ENCODE results near the gene RAB11FIP3.

Gene RAB11FIP3

DNA sequence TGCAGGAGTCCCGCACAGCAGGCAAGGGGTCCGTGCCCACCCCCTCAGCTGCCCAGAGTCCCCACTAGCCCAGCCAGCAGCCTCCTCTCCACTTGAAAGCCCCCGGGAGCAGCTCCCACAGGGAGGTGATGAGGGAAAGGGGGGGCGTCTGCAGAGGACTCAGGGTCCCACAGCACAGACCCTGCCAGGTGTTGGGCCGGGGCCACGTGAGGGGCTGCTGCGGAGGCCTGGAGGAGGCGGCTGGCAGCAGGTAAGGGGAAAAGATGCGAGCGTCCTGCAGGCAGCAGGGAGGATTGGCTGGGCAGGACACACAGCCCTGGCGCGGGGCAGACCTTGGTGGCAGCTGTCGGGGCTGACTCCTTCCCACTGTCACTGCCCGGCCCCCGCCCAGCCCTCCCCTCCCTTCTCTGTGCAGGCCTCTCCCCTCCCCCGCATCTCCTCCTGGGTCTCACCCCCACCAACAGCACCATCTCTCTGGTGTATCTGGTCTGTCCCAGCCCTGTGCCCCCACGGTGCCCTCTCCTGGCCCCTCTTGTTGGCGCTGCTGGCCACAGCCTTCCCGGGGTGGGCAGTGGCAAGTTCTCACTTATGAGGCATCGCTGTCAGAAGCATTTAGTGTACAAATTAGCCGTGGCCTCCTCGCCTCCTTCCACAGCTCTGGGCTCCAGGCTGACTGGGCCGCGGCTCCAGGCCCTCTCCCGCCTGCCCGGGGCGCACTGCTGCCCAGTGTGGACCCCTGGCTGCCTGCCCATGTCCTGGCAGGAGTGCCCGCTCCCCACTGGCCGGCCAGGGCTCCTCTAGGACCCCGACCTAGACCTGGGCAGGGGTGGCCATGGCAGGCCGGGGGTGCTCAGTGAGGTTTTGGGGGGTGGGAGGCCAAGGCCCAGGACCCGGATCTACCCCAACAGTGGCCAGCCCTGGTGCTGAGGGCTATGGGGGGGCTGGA, 130.4 kb downstream of the RAB11FIP3 start:
- DNase-seq: no peak

DNA sequence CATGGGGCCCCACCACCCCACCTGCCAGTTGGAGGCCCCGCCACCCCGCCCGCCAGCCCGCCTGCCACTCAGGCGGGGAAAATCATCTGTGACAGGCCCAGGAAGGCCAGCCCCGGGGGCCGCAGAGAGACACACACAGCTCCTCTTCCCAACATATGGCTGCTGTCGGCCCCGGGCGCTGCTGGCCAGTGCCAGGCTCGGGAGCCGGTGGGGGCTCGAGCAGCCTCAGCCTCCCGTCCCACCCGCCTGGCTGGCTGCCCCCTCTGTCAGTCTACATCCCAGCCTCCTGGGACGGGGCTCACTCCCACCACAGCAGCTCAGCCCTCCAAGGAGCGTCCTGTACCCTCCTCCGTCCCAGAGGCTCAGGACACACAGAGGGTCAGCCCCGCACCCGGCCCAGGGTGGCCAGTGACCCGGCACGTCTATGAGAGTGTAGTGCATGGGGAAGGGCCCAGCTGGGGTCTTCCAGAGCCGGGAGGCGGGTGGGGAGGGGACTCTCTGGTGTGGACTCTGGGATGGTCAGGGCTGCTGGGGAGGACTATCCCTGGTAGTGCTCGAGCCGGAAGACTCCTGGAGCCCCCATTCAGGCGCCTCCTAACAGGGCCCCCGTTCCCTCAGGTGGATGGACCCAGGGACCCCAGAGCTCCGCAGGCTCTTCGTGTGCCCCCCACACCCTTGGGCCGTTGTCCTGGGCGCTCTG, 131.2 kb downstream of the RAB11FIP3 start:
- DNase-seq: no peak

DNA sequence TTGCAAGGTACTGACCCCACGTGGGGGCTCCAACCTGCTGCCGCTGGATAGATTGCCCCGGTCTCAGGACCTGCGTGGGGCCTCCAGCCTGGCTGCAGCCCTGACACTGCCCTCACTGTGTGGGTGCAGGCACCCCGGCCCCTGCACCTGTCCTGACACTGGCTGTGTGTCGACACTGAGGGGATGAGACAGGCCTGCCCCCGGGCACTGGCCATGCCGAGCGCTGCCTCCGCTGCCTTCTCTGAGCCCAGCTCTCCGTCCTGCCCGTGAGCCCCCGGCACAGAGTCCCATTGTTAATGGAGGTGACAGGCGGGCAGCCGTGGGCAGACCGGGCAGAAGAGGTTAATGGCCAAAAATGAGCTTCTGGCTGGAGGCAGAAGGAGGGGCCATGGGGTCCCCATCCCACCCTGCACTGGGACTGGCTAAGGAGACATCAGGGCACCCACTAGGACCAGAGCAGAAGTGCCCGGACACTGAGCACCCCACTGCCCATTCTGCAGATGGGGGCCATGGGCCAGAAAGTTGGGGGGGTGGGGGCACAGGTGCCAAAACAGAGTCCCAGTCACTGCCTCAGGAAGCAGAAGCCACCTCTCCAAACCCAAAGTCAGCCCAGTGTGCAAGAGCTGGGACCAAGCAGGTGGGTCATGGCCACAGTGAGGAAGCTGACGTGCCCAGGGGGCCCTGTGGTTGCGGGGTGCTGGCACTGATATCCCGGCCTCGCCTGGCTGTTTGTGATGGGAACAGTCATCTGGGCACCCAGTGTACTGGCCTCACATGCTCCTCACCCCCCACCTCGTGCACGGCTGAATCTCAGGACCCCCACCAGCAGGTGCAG, 132.2 kb downstream of the RAB11FIP3 start:
- no peak for DNase-seq

DNA sequence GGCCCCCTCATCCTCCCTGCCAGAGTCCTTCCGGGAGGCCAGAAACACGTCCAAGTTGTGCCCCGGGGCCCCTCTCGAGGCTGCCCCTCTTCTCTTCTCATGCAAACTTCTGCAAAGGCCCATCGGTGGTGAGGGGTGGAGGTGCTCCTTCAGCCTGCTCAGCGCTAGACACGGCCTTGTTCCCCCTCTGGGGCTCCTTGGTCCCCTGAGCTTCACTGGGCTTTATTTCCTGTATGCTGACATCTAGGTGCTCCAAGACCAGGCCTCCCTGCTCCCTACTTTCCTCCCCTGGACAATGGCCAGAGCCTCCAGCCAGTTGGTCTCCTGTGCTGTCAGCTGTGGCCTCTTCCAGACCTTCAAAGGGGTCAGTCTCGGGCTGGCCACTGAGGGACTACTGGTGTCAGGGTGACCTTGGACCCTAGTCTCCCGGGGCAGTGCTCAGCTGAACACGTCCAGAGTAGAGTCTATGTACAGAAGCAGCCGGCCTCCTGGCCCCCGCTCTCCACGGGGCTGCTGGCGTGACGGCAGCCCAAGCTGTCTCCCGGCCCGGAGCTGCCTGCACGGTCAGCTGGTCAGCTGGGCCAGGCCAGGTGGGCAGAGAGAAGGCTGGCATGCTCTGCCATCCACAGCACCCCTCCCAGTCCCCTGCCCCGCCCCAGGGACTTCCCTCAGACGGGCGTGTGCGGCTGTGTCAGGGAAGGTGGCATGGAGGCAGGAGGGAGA, 133.0 kb downstream of the RAB11FIP3 start:
- no peak for DNase-seq

DNA sequence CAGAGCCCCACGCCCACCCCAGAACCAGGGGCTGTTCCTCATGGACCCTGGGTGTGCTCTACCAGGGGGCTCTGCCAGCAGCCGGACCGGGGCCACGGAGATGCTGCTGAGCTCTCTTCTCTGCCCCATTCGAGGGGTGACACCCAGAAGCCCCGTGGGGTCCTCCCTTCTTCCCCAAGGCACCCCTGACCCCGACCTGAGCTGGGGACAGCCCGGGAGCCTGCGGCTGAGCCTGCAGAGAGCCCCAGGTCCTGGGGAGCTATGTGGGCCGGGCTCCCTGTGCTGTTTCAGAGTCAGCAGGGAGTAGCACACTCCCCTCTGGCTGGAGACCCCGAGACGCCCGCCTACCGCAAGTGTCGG, 133.6 kb downstream of the RAB11FIP3 start:
- no peak for DNase-seq

DNA sequence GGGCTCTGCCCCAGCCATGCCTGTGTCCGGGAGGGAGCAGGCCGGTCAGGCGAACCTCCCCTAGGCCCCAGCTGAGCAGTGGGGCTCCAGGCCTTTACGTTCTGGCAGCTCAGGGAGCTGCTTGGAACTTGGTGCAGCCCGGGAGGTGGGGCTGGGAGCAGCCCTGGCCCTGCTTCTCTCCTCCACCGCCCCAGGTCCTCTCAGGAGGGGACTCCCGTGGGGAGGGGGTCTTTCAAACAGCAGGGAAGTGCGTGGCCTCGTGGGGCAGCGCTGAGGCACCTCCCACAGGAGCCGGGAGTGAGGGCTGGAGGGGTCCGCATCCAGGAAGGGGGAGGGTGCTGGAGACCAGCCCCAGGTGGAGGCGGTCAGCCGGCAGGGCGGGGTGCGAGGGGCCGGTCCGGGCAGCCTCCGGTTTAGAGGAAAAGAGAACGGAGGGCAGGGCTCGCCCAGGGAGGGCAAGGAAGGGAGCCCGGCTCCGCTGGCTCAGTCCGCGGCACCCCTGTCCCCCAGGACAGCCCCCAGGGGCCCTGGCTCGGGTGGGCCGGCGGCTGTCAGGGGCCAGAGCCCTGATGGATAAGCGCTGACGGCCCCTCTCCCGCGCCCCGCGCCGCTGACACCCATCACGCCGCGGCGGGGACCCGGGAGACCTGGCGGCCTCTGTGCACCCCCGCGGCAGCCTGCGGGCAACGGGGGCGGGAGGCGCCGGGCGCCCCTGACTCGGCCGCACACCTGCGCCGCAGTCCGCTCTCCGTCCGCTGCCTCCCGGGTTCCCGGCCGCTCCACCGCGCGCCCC, 134.2 kb downstream of the RAB11FIP3 start:
- DNase-seq: no peak

DNA sequence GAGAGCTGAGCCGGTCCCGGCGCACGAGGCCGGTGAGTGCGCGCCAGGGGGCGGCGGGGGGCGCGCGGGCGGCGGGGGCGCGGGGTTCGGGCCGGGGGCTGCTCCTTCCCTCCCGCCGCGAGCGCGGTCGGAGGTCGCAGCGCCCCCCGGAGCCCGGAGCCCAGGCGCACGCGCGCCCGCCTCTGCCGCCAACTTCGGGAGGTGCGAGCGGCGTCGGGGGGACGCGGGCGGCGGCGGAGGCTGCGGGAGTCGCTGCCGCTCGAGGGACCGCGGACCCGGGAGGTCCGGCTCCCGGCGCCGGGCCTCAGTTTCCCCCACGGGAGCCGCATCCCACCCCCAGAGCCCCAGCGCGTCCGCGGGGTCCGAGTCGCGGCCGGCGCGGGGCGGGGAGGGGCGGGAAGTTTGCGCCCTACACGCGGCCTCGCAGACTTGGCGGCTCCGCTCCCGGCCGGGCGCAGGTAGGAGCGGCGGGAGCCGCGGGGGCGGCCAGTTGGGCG, 134.8 kb downstream of the RAB11FIP3 start, which contains the start of gene PRR35:
PRR35 (plus strand) TSS at position 191 of the 497 bp plus-strand sequence. CDS start 2,901 bp downstream, outside the sequence.
- no peak for DNase-seq

DNA sequence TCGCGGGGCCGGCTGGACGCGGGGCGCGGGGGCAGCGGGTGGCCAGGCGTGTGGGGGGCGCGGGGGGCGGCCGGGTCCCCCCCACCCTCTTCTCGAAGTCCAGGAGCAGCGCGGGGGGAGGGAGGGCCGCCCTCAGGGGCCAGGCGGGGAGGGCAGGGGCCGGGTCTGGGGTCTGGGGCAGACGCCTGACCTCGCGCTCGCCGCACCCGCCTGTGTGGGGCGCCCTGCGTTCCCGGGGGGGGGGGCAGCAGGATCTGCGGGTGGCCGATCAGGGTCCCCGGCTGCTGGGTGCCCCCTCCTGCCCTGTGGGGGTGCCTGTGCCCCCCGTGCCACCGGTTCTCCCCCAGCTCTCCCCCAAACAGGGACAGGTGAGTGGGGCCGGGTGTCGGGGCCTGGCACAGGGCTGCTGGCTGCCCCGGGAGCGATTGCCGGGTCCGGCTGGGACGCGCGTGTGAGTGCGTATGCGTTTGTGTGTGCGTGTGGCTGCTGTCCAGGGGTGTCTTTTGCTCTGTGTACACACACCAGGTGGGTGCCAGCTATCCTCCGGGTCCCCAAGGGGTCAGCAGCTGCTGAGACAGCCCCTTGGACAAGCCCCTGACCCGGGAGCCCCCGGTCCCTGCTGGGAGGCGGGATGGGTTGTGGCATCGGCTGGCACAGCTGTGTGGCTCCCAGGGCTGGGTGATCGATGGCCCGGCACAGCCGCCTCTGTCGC, 135.4 kb downstream of the RAB11FIP3 start:
- no peak for DNase-seq

DNA sequence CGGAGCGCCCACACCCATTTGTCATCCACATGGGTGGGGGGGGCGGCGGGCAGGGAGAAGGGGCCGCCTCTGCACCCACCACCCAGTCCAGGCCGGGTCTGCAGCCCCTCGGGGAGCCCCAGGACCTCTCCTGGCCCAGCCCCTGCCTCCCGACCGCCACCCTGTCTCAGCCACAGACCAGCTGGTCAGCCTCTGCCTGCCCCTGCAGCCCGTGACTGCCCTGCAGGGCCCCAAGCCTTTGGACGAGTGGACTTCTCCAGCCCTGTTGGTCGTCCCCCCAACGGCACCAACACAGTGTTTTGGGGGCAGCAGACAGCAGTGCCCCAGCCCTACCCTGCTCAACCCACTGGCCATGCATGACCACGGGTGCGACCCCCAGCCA, 136.0 kb downstream of the RAB11FIP3 start:
- no peak for DNase-seq

DNA sequence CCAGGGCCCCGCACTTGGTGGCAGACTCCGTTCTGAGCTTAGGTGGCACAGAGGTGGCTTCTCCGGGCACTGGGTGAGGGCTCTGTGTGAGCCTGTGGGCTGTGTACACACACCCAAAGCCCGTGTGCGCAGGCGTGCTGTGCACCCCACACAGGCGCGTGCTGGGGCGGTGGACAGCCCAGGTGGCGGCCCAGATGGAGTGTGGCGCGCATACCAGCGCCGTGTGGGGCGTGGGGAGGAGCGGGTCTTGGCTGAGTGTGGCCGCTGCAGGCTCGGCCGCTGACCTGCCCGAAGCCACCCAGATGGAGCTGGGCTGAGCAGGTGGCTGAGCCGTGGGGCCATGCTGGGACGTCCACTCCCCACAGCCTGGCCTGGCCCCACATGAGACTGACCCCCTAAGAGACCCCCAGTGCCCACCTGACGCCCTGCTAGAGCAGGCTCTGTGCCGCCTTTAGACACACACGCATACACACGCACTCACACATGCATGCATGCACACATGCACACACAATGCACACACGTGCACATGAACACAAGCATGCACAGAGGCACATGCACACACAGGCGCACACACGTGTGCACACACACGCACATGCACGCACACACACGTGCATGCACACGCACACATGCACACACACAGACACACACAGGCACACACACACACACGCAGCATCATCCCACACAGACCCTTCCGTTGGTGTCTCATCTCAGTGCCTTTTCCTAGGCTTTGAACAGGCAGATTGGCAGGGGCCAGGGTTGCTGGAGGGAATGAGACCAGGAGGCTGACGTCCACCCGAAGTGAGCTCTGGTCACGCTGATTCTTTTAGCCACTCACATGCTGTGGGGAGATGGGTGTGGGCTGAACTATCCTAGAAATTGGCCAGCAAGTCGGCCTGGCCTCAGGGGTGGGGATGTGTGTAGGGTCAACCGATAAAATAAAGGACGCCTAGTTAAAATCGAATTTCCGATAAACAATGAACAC, 136.8 kb downstream of the RAB11FIP3 start:
- DNase-seq: no peak

DNA sequence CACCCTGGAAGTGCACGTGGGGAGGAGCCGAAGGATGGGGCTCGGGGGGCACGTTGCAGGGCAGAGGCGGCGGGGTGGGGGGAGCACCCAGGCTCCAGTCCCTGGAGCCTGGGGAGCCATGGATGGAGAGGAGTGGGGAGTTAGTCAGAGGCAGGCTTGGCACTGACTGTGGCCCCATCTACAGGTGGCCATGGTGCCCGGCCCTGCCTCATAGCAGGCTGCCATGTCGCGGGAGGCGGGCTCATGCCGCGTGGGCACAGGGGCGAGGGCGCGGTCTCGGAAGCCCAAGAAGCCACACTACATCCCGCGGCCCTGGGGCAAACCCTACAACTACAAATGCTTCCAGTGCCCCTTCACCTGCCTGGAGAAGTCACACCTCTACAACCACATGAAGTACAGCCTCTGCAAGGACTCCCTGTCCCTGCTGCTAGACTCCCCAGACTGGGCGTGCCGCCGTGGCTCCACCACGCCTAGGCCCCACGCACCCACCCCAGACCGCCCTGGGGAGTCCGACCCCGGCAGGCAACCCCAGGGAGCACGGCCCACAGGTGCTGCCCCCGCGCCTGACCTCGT, 137.7 kb downstream of the RAB11FIP3 start:
- no peak for DNase-seq

DNA sequence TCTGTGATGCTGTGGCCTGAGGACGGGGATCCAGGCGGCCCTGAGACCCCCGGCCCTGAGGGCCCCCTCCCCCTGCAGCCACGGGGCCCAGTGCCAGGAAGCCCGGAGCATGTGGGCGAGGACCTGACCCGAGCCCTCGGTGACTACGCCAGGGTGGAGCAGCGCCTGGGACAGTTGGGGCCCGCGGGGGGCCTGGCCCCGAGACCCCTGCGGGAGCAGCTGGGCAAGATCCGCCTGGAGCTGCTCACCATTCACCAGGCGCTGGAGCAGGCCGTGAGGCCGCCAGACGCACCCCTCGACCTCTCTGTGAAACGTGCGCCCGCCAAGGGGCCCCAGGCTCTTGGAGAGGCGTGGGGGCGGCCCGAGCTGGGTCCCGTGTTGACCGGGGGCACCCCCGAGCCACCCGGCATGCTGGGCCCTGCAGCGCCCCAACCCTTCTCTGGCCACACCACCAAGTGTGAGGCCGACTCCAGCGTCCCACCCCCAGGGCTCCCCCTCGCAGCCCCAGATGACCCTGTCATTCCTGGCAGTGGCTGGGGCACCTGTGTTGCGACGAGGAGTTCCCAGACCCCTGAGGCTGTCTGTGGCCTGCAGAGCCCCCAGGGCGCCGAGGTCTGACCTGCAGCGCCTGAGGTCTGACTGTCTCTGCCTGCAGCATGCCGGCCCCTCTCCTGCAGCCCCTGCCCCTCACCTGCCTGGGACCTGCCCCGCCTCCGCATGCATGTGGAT, 139.4 kb downstream of the RAB11FIP3 start:
- no peak for DNase-seq

DNA sequence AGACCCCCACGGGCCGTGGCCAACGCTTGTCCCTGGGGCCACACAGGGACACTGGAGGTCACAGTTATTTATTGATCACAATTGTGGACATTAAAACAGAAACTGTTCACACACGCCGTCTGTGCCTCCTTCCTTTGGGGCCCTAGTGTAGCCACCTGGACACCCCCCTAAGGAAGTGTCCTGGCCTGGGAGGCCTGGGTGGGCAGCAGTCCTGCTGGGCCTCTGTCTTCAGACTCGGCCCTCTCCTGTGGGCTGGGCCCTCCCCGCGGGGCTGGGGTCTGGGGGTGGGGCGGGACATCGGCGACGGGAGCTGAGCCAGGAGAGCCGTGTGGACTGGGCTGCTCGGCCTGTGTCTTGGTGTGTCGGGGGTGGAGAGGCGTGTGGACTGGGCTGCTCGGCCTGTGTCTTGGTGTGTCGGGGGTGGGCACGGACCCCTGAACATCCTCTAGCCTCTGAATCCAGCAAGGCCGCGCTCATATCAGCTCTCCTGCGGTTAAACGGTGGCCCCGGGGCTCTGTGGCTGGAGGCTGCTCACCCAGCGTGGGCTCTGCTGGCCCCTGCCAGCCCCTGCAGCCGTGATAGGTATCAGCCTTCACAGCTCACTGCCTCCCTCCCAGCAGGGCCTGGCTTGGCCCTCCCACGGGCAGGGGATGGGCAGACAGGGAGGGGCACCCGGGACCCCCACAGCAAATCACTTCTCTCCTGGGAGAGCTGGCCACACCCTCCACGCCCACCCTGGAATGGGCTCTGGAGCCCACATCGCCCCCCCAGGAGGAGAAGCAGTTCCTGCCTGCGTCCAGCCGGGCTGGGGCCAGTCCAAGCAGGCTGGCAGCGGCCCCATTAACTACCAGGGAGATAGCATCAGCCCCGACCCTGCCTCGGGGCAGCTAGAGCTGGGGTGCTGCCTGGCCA, 140.2 kb downstream of the RAB11FIP3 start:
- no peak for DNase-seq

DNA sequence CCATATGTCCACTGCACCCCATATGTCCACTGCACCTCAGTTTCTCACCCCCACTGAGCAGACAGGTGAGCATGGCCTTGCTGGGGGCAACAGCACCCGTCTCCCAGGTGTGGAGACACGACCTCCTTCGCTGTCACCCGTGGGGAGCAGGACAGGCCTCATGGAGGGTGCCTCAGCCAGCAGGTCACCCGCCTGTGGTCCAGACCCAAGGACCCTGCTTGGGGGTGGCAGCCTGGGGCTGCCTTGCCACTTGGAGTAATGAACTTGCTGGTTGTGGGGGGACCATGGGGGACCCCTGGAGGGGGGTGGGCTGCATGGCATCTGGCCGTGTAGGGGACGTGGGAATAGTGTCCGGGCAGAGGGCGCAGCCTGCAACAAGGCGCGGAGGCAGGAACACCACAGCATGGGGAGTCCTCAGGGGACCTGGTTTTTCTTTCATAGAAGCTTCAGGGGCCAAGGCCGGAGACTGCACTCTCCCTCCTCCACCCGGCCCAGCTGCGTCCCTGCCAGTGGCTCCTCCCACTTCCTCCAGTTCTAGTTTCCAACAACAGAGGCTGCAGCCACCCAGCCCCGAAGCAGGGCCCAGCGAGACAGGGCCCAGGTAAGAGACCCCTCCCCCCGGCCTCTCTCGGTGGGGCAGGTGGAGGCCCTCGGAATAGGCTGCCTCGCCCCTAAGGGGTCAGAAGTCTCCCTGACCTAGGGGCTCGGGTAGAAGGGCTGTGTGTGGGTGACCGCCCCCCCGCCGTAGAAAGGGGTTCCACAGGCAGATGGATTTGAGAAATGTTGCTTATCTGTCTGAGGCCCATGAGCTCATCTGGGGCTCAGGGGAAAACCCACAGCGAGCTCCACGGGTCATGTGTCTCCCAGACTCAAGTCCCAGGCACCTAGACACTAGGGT, 141.3 kb downstream of the RAB11FIP3 start, which contains the start of gene NHLRC4:
NHLRC4 (plus strand) TSS at position 531 of the 898 bp plus-strand sequence. CDS start 1,043 bp downstream, outside the sequence.
- DNase-seq: peak; percentile 33

DNA sequence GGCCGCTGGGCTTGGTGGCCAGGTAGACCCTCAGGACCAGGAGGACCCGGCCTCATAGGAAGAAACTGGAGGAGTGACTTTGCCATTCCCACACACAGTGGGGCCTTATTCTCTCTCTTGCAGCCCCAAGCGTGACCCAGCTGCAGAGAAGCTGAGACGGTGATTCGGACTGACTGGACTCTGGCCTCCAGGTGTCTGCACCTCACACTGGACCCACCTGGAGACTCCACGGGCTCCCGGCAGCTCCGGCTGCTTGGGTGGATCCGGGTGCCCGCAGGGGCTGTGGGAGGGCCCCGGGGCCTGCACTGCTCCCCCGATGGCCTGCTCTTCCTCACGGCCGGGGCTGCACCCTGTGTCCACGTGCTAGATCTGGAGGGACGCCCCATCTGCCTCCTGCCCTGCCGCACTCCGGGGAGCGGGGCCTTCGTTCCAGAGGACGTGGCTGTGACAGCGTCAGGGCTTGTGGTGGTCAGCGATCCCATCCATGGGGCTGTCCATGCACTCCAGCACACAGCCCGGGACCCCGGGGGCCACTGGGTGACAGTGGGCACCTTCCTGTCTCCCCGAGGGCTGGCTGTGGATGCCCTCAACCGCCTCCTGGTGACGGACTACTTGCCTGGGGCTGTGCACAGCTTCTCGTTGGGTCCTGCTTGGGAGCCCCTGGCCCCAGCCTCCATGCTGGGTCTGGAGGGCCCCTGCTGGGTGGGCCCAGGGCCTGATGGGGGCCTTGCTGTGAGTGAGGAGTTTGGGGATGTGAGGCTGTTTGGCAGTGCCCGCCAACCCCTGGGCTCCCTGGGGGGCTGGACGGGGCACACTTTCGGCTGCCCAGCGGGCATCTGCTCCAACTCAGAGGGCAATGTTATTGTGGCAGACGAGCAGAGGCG, 142.2 kb downstream of the RAB11FIP3 start:
- no peak for DNase-seq

Data from fibroblast of skin of abdomen (primary cell).